Effector memory CD8-positive, alpha-beta T cell (primary cell): ENCODE results near the gene MICAL3.
A peak's percentile ranks its signal among the peaks of the same experiment; 100 is the strongest.
"Not testable (repeated sequence)": the region's sequence is repeated elsewhere in the genome, so short reads cannot be mapped to it uniquely, and the experiment has no call there.

ENCODE experiments used
- ATAC-seq: fragments of 150-1000 bp; cut with Tn5 transposase; replicated peaks from 2 replicates; pipeline ENCODE4 v1.10.0; 2021; ENCODE audit warnings: mild to moderate bottlenecking, moderate library complexity
- DNase-seq, 3 experiments: peaks; one replicate each; pipeline ENCODE4 v3.0.0; 2021
- H3K27ac Mint-ChIP-seq, 2 donors: one replicate each; pipeline ENCODE4 v1.8.0; 2022; ENCODE audit warnings: mild to moderate bottlenecking in 2 of 2, mixed read lengths in 2 of 2, moderate library complexity in 2 of 2
- H3K27me3 Mint-ChIP-seq, 2 donors: one replicate each; pipeline ENCODE4 v1.8.0; 2022; ENCODE audit warnings: mixed read lengths in 2 of 2
- H3K36me3 Mint-ChIP-seq: one replicate; pipeline ENCODE4 v1.8.0; 2022; ENCODE audit warnings: mild to moderate bottlenecking, moderate library complexity, mixed read lengths; ENCODE audit not compliant: insufficient read depth
- H3K4me1 Mint-ChIP-seq, 2 donors: one replicate each; pipeline ENCODE4 v1.8.0; 2022; ENCODE audit warnings: low read depth in 2 of 2, mixed read lengths in 2 of 2
- H3K4me3 Mint-ChIP-seq, 2 donors: one replicate each; pipeline ENCODE4 v1.8.0; 2022; ENCODE audit warnings: mild to moderate bottlenecking in 2 of 2, mixed read lengths in 2 of 2, moderate library complexity in 2 of 2
- H3K9me3 Mint-ChIP-seq, 2 donors: one replicate each; pipeline ENCODE4 v1.8.0; 2022; ENCODE audit warnings: mixed read lengths in 2 of 2

The MICAL3 gene

GRCh38 chr22:18032455-18033101 lies 8.2 kb upstream of the MICAL3 start:
- H3K27me3 Mint-ChIP-seq: peaks cover 9 to 57% of the 10 kb centered on the region in 2 donors
- H3K36me3 Mint-ChIP-seq: peaks cover 2% of the 10 kb centered on the region
- no peaks in the 10 kb centered on the region for H3K9me3 Mint-ChIP-seq
- H3K4me1 Mint-ChIP-seq: no peaks in the 10 kb centered on the region
- H3K27ac Mint-ChIP-seq: no peak overlapping the region
- DNase-seq: no peak
- H3K4me3 Mint-ChIP-seq: no peak overlapping the region
- ATAC-seq: no peak

GRCh38 chr22:18031695-18032454 lies 7.5 kb upstream of the MICAL3 start:
- H3K9me3 Mint-ChIP-seq: no peaks in the 10 kb centered on the region
- no peaks in the 10 kb centered on the region for H3K36me3 Mint-ChIP-seq
- peaks cover 16 to 57% of the 10 kb centered on the region in 2 donors for H3K27me3 Mint-ChIP-seq
- DNase-seq (no peak), ATAC-seq (no peak)
- no peak overlapping the region for H3K27ac Mint-ChIP-seq
- no peak overlapping the region for H3K4me3 Mint-ChIP-seq
- no peaks in the 10 kb centered on the region for H3K4me1 Mint-ChIP-seq

GRCh38 chr22:18029686-18030267 lies 5.4 kb upstream of the MICAL3 start:
- no peaks in the 10 kb centered on the region for H3K36me3 Mint-ChIP-seq
- H3K9me3 Mint-ChIP-seq: no peaks in the 10 kb centered on the region
- no peak for DNase-seq
- H3K4me1 Mint-ChIP-seq: peaks cover 3 to 4% of the 10 kb centered on the region in 2 donors
- peaks cover 30 to 62% of the 10 kb centered on the region in 2 donors for H3K27me3 Mint-ChIP-seq
- ATAC-seq: no peak
- no peak overlapping the region for H3K4me3 Mint-ChIP-seq
- H3K27ac Mint-ChIP-seq: no peak overlapping the region

DNA sequence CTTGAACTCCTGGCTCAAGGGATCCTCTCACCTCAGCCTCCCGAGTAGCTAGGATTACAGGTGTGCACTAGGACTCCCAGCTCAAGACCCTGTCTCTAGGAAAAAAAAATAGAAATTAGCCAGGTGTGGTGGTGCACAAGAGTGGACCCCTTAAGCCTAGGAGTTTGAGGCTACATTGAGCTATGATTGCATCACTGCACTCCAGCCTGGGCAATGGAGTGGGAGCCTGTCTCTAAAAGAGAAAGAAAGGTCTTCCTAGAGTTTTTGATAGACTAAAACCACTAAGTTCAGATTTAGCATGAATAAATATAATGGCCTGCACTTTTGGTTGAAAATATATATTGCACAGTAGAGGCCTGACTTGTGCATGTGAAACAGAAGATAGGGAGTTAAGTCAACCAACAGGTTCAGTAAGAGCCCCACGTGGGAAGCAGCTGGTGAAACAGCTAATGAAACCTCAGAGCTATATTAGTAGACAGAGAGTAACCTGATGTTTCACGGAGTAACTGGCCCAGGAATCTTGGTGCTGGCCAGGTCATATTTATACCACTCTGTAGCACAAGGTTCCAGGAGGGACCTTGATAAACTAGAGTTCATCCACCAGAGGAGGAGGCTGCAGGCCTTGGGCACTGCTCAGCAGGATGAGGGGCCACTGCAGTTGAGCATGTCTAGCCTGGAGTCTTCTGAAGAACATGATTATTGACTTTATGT lies 4.6 kb upstream of the MICAL3 start:
- Mint-ChIP-seq H3K4me1 (peaks cover 6 to 8% of the 10 kb centered on the region in 2 donors), H3K9me3 (no peaks in the 10 kb centered on the region), H3K27me3 (peaks cover 36 to 62% of the 10 kb centered on the region in 2 donors), H3K27ac (no peak overlapping the region), H3K36me3 (no peaks in the 10 kb centered on the region), H3K4me3 (no peak overlapping the region)
- ATAC-seq (no peak), DNase-seq (no peak)

DNA sequence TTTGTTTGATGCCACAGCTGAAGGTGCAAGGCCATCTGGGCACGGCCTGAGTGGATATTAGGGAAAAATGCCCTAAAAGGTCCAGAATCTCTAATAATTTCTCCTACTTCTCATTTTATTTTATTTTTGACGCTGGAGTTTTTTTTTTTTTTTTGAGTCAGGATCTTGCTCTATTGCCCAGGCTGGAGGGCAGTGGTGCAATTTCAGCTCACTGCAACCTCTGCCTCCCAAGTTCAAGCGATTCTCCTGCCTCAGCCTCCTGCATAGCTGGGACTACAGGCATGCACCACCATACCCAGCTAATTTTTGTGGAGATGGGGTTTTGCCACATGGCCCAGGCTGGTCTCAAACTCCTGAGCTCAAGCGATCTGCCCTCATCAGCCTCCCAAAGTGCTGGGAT lies 1.5 kb upstream of the MICAL3 start:
- not testable (repeated sequence) for H3K27ac Mint-ChIP-seq, ATAC-seq, DNase-seq, H3K9me3 Mint-ChIP-seq, H3K36me3 Mint-ChIP-seq
- peaks cover 10 to 11% of the 10 kb centered on the region in 2 donors for H3K4me1 Mint-ChIP-seq
- H3K4me3 Mint-ChIP-seq: peak overlapping the region in 1 of 2 donors; percentile 31
- peaks cover 46 to 56% of the 10 kb centered on the region in 2 donors for H3K27me3 Mint-ChIP-seq

GRCh38 chr22:18024956-18025720 lies 777 bp upstream of the MICAL3 start:
- DNase-seq (no peak), ATAC-seq (no peak)
- Mint-ChIP-seq H3K9me3 (no peaks in the 10 kb centered on the region), H3K36me3 (no peaks in the 10 kb centered on the region), H3K27me3 (peaks cover 46 to 56% of the 10 kb centered on the region in 2 donors), H3K4me3 (peak overlapping the region; percentile 75 to 88), H3K27ac (no peak overlapping the region), H3K4me1 (peaks cover 10 to 11% of the 10 kb centered on the region in 2 donors)

DNA sequence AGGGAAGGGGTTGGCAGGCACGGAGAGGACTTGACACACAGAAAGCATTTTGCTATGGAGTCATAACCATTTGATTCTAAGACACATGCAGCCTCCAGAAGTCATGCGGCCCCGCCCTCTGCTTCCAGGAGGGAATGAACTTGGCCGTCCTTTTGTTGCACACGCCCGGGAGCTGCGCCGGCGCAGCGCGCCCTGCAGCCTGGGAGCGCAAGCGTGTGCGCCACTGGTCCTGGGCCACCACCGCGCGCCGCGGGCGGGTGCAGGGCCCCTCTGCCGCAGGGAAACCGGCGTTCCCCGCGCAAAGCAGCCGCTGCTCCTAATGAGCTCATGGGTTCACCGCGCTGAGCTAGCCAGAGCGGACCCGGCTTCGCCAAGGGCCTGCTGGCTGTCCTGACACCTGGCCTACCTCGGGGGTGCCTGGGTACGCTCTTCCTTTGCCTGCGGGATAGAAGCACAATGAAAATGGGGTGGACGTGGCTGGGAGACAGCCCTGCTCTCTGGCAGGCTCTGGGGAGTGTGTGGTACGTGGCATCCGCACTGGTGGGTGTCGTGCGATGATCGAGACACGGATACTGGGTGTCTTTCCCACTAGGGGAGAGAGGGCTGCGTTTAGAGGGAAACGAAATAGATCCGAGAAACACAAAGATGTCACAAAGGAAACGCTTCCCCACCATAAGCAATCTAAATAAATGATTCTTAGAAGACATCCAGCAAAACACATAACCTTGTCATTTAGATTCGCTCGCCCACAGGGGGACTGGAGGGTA lies 669 bp downstream of the MICAL3 start:
- ATAC-seq (peak; percentile 31), DNase-seq (peak in 1 of 3 experiments; percentile 3)
- no peaks in the 10 kb centered on the region for H3K9me3 Mint-ChIP-seq
- H3K27ac Mint-ChIP-seq: no peak overlapping the region
- H3K36me3 Mint-ChIP-seq: peaks cover 2% of the 10 kb centered on the region
- peaks cover 46 to 56% of the 10 kb centered on the region in 2 donors for H3K27me3 Mint-ChIP-seq
- H3K4me1 Mint-ChIP-seq: peaks cover 10 to 11% of the 10 kb centered on the region in 2 donors
- peak overlapping the region; percentile 82 to 92 for H3K4me3 Mint-ChIP-seq

GRCh38 chr22:18022876-18023275 lies 1.5 kb downstream of the MICAL3 start:
- Mint-ChIP-seq H3K4me1 (peaks cover 10 to 11% of the 10 kb centered on the region in 2 donors), H3K4me3 (peak overlapping the region; percentile 33 to 44), H3K36me3 (peaks cover 3% of the 10 kb centered on the region), H3K27me3 (peaks cover 46 to 54% of the 10 kb centered on the region in 2 donors), H3K27ac (no peak overlapping the region), H3K9me3 (no peaks in the 10 kb centered on the region)
- DNase-seq (no peak), ATAC-seq (no peak)

- no peak overlapping the region for H3K27ac Mint-ChIP-seq
- ATAC-seq: no peak
- peaks cover 32 to 40% of the 10 kb centered on the region in 2 donors for H3K27me3 Mint-ChIP-seq
- H3K36me3 Mint-ChIP-seq: peaks cover 3% of the 10 kb centered on the region
- no peaks in the 10 kb centered on the region for H3K9me3 Mint-ChIP-seq
- H3K4me3 Mint-ChIP-seq: no peak overlapping the region
- no peak for DNase-seq
- peaks cover 10 to 11% of the 10 kb centered on the region in 2 donors for H3K4me1 Mint-ChIP-seq
Observed at GRCh38 chr22:18021431-18021830, 2.9 kb downstream of the MICAL3 start.

GRCh38 chr22:18020743-18021142 lies 3.6 kb downstream of the MICAL3 start:
- H3K9me3 Mint-ChIP-seq, H3K4me3 Mint-ChIP-seq, H3K36me3 Mint-ChIP-seq: not testable (repeated sequence)

DNA sequence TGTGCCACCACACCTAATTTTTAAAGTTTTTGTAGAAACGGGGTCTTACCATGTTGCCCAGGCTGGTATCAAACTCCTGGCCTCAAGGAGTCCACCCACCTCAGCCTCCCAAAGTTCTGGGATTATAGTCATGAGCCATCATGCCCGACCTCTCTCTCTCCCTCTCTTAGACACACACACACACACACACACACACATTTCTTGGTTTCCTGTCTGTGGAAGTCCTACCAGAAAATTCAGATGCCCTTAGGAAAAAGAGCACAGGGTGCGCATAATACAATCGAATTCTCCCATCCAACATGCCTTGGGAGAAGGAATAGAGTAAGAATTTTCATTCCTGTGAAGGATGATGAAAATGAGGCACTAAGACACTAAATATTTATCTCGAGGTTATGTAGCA lies 10.4 kb downstream of the MICAL3 start:
- DNase-seq (no peak), ATAC-seq (no peak)
- Mint-ChIP-seq H3K4me1 (no peaks in the 10 kb centered on the region), H3K27me3 (no peaks in the 10 kb centered on the region), H3K36me3 (peaks cover 3% of the 10 kb centered on the region), H3K27ac (no peak overlapping the region), H3K9me3 (no peaks in the 10 kb centered on the region), H3K4me3 (no peak overlapping the region)

More at GRCh38 chr22:18020743-18021142, 3.6 kb downstream of the MICAL3 start:
- DNase-seq, H3K27ac Mint-ChIP-seq, ATAC-seq: not testable (repeated sequence)
- Mint-ChIP-seq H3K4me1 (peaks cover 10 to 11% of the 10 kb centered on the region in 2 donors), H3K27me3 (peaks cover 31 to 33% of the 10 kb centered on the region in 2 donors)

- H3K27ac Mint-ChIP-seq: no peak overlapping the region
- ATAC-seq: no peak
- DNase-seq: no peak
- no peak overlapping the region for H3K4me3 Mint-ChIP-seq
- no peaks in the 10 kb centered on the region for H3K36me3 Mint-ChIP-seq
- H3K27me3 Mint-ChIP-seq: no peaks in the 10 kb centered on the region
- no peaks in the 10 kb centered on the region for H3K9me3 Mint-ChIP-seq
- H3K4me1 Mint-ChIP-seq: no peaks in the 10 kb centered on the region
Observed at GRCh38 chr22:18013436-18013835, 10.9 kb downstream of the MICAL3 start.
